Endodermal cell (in vitro differentiated cells): Measurements from ENCODE around the gene SRGN. TPM values are rescaled to one million over a fixed set of nuclear protein-coding genes. Genes with fewer than 3 reads are reported as not detected.

Source experiments
- DNase-seq: peaks from one replicate; pipeline ENCODE4 v3.0.0-alpha.2; 2017
- H3K27ac ChIP-seq: 2 replicates; pipeline ENCODE4 v1.5.1; 2013; ENCODE audit warnings: mild to moderate bottlenecking, low read depth, low read length, moderate library complexity
- H3K27me3 ChIP-seq: 2 replicates; pipeline ENCODE4 v1.6.1; 2013; ENCODE audit warnings: mild to moderate bottlenecking, low read length, moderate library complexity; ENCODE audit not compliant: insufficient read depth, control insufficient read depth, poor library complexity, severe bottlenecking
- H3K36me3 ChIP-seq: 2 replicates; pipeline ENCODE4 v1.7.0; 2013; ENCODE audit warnings: mild to moderate bottlenecking, low read length, moderate library complexity; ENCODE audit not compliant: control insufficient read depth, insufficient read depth
- H3K4me1 ChIP-seq: one replicate; pipeline ENCODE4 v1.7.0; 2013; ENCODE audit warnings: low read length; ENCODE audit not compliant: control insufficient read depth, insufficient read depth
- H3K4me3 ChIP-seq: 2 replicates; pipeline ENCODE4 v1.5.1; 2013; ENCODE audit warnings: mild to moderate bottlenecking, low read length, moderate library complexity
- H3K9ac ChIP-seq: 2 replicates; pipeline ENCODE4 v1.6.1; 2013; ENCODE audit warnings: mild to moderate bottlenecking, low read length, moderate library complexity; ENCODE audit not compliant: poor library complexity, severe bottlenecking; ENCODE audit errors: extremely low read depth
- H3K9me3 ChIP-seq: 2 replicates; pipeline ENCODE4 v1.6.1; 2013; ENCODE audit warnings: mild to moderate bottlenecking, low read length, moderate library complexity; ENCODE audit not compliant: control insufficient read depth
- H3K27ac Mint-ChIP-seq: 2 replicates; pipeline ENCODE4 v1.8.0; 2020; ENCODE audit warnings: mixed read lengths
- H3K27me3 Mint-ChIP-seq: 2 replicates; pipeline ENCODE4 v1.8.0; 2021; ENCODE audit warnings: mild to moderate bottlenecking, mixed read lengths; ENCODE audit not compliant: insufficient read depth
- H3K36me3 Mint-ChIP-seq: 2 replicates; pipeline ENCODE4 v1.8.0; 2020; ENCODE audit warnings: low read depth, mixed read lengths
- H3K4me1 Mint-ChIP-seq: 2 replicates; pipeline ENCODE4 v1.8.0; 2020; ENCODE audit warnings: mixed read lengths
- H3K4me3 Mint-ChIP-seq: 2 replicates; pipeline ENCODE4 v1.8.0; 2020; ENCODE audit warnings: mild to moderate bottlenecking, moderate library complexity, mixed read lengths
- H3K9me3 Mint-ChIP-seq: 2 replicates; pipeline ENCODE4 v1.8.0; 2020; ENCODE audit warnings: mild to moderate bottlenecking, mixed read lengths
- CTCF ChIP-seq: fragments of 200-600 bp; sonication (generic); conservative IDR thresholded peaks from 2 replicates; pipeline ENCODE4 v1.5.0; 2021; ENCODE audit warnings: antibody characterized with exemption, mild to moderate bottlenecking
- WGBS, 2 experiments: methylation state at CpG; one replicate each; pipeline versions ENCODE4 v1.1.5 to v1.1.7; 2013; ENCODE audit warnings: missing lambda C conversion rate in 2 of 2, mixed read lengths in 1 of 2; ENCODE audit not compliant: insufficient coverage in 1 of 2, insufficient read length in 1 of 2; 5-methylcytosine and 5-hydroxymethylcytosine counted together
- total RNA-seq, 2 donors: library from RNA; stranded (reverse); fragmentation: NEBNext Ultra II Directional in 1 of 2; extraction: Animal tissue kit (Norgen Biotek cat#: 25700) in 1 of 2; gene quantifications; 2 replicates in 1 of 2; 3 replicates in 1 of 2; pipeline ENCODE4 v1.2.1, GENCODE V29; 2021

SRGN gene
- total RNA-seq, 2 donors from 2014 or later = not detected

- no peaks in the 10 kb centered on the region for H3K4me1 Mint-ChIP-seq
- DNase-seq = no peak
- 94 to 100% methylated on average over 1 to 4 of the region's 4 CpGs for WGBS, 2 experiments
- no peaks in the 10 kb centered on the region for H3K9me3 ChIP-seq
- peaks cover 2% of the 10 kb centered on the region for H3K27me3 Mint-ChIP-seq
- no peak overlapping the region for H3K27ac Mint-ChIP-seq
- no peaks in the 10 kb centered on the region for H3K36me3 ChIP-seq
- H3K9me3 Mint-ChIP-seq = no peaks in the 10 kb centered on the region
- H3K36me3 Mint-ChIP-seq = no peaks in the 10 kb centered on the region
- no peak overlapping the region for H3K4me3 ChIP-seq
- H3K4me1 ChIP-seq = no peaks in the 10 kb centered on the region
- TF ChIP-seq CTCF = no peak
- H3K4me3 Mint-ChIP-seq = no peak overlapping the region
- H3K27ac ChIP-seq = no peak overlapping the region
- H3K27me3 ChIP-seq = no peaks in the 10 kb centered on the region
- H3K9ac ChIP-seq = no peak overlapping the region
Measured at GRCh38 chr10:69074532-69074931, 13.4 kb upstream of the SRGN start.

DNA sequence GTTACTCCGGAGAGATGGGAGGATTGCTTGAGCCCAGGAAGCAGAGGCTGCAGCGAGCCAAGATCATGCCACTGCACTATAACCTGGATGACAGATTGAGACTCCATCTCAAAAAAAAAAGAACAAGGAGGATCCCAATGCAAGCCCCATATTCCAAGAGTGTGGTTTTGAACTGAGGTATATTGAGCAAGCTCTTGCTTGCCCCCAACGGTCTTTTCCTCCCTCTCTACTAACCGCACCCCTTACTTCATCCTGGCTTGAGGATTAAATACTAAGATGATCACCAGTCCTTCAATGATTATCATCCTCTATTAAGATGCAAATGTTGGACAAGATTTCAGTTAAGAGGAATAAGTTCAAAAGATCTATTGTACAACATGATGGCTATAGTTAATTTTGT is 12.5 kb upstream of the SRGN start:
- H3K4me1 Mint-ChIP-seq = no peaks in the 10 kb centered on the region
- Histone ChIP-seq H3K27ac (no peak overlapping the region), H3K4me3 (no peak overlapping the region), H3K9ac (no peak overlapping the region), H3K36me3 (no peaks in the 10 kb centered on the region), H3K9me3 (no peaks in the 10 kb centered on the region), H3K4me1 (no peaks in the 10 kb centered on the region), H3K27me3 (no peaks in the 10 kb centered on the region)
- peaks cover 2% of the 10 kb centered on the region for H3K27me3 Mint-ChIP-seq
- no peak for DNase-seq
- no peaks in the 10 kb centered on the region for H3K36me3 Mint-ChIP-seq
- 89 to 100% methylated on average over 1 to 4 of the region's 4 CpGs for WGBS, 2 experiments
- TF ChIP-seq CTCF = no peak
- H3K4me3 Mint-ChIP-seq = no peak overlapping the region
- H3K9me3 Mint-ChIP-seq = no peaks in the 10 kb centered on the region
- H3K27ac Mint-ChIP-seq = no peak overlapping the region

GRCh38 chr10:69078311-69078710 is 9.6 kb upstream of the SRGN start:
- Mint-ChIP-seq H3K27ac (no peak overlapping the region), H3K36me3 (no peaks in the 10 kb centered on the region), H3K4me1 (no peaks in the 10 kb centered on the region), H3K27me3 (peaks cover 2% of the 10 kb centered on the region), H3K4me3 (no peak overlapping the region), H3K9me3 (no peaks in the 10 kb centered on the region)
- Histone ChIP-seq H3K27me3 (no peaks in the 10 kb centered on the region), H3K4me1 (no peaks in the 10 kb centered on the region), H3K9me3 (no peaks in the 10 kb centered on the region), H3K4me3 (no peak overlapping the region), H3K27ac (no peak overlapping the region), H3K36me3 (no peaks in the 10 kb centered on the region), H3K9ac (no peak overlapping the region)
- DNase-seq = no peak
- TF ChIP-seq CTCF = no peak
- 96 to 100% methylated on average over 2 of the region's 2 CpGs for WGBS, 2 experiments
